K562 (cell line): Measurements from ENCODE around the gene GOLIM4. TPM values are rescaled to one million over a fixed set of nuclear protein-coding genes. Genes with fewer than 3 reads are reported as not detected.

Experiments used
- ARID2 ChIP-seq: fragments of 450-650 bp; IDR thresholded peaks from 2 replicates; pipeline ENCODE4 v1.6.1; 2017; ENCODE audit warnings: antibody characterized with exemption, mild to moderate bottlenecking
- ARID3A ChIP-seq: IDR thresholded peaks from 2 replicates; pipeline ENCODE4 v1.6.1; 2012; ENCODE audit warnings: low read depth, low read length, improper control_type of control experiment, borderline replicate concordance
- C11orf30 ChIP-seq: fragments of 450-650 bp; IDR thresholded peaks from 2 replicates; pipeline ENCODE4 v1.6.1; 2016; ENCODE audit warnings: low read depth, mild to moderate bottlenecking
- CBFA2T3 ChIP-seq: fragments of 450-650 bp; IDR thresholded peaks from 2 replicates; pipeline ENCODE4 v1.6.1; 2017
- ELF4 ChIP-seq: fragments of 450-650 bp; formaldehyde crosslinking; IDR thresholded peaks from 2 replicates; pipeline ENCODE4 v1.4.0; 2022; ENCODE audit warnings: missing genetic modification characterization
- FIP1L1 ChIP-seq: fragments of 200-400 bp; formaldehyde crosslinking; IDR thresholded peaks from 2 replicates; pipeline ENCODE4 v1.6.1; 2018; ENCODE audit warnings: mild to moderate bottlenecking, low read depth, low read length; ENCODE audit not compliant: poor library complexity, severe bottlenecking
- FOSL1 ChIP-seq: fragments of 200-800 bp; sonication (Bioruptor generic); conservative IDR thresholded peaks from 2 replicates; pipeline ENCODE4 v1.6.1; 2016; ENCODE audit warnings: missing genetic modification characterization, missing compliant biosample characterization
- KDM5B ChIP-seq: fragments of 200-600 bp; sonication (generic); IDR thresholded peaks from 2 replicates; pipeline ENCODE4 v1.6.1; 2012; ENCODE audit warnings: low read depth, mild to moderate bottlenecking, moderate library complexity, low read length, control low read depth, inconsistent platforms; ENCODE audit not compliant: insufficient replicate concordance
- KLF1 ChIP-seq: fragments of 450-650 bp; IDR thresholded peaks from 2 replicates; pipeline ENCODE4 v1.6.1; 2016; ENCODE audit warnings: missing genetic modification characterization, missing compliant biosample characterization
- POLR3G ChIP-seq: IDR thresholded peaks from 2 replicates; pipeline ENCODE4 v1.6.1; 2011; ENCODE audit not compliant: insufficient read length, insufficient replicate concordance; ENCODE audit errors: extremely low read depth
- SAP30 ChIP-seq: fragments of 200-600 bp; sonication (generic); IDR thresholded peaks from 2 replicates; pipeline ENCODE4 v1.6.1; 2012; ENCODE audit warnings: borderline replicate concordance, low read depth, mild to moderate bottlenecking, moderate library complexity, low read length, control low read depth, inconsistent platforms; ENCODE audit not compliant: insufficient read depth, poor library complexity, severe bottlenecking
- SRSF1 ChIP-seq: fragments of 200-400 bp; formaldehyde crosslinking; IDR thresholded peaks from 2 replicates; pipeline ENCODE4 v1.6.1; 2017; ENCODE audit warnings: mild to moderate bottlenecking, low read depth, low read length, moderate library complexity
- TCFL5 ChIP-seq: fragments of 250-450 bp; sonication (Bioruptor Pico); conservative IDR thresholded peaks from 2 replicates; pipeline ENCODE4 v1.6.1; 2021; ENCODE audit warnings: mild to moderate bottlenecking, moderate library complexity, matching md5 sums
- TEAD4 ChIP-seq, 2 experiments: sonication (generic) in 1 of 2; formaldehyde crosslinking in 1 of 2; IDR thresholded peaks; 2 replicates each; pipeline versions ENCODE4 v1.6.1 to v1.8.0; 2012 to 2022; ENCODE audit warnings: borderline replicate concordance in 1 of 2, inconsistent platforms in 1 of 2, low read length in 1 of 2, mild to moderate bottlenecking in 1 of 2, missing genetic modification reagents in 1 of 2
- ZBTB43 ChIP-seq: sonication (generic); formaldehyde crosslinking; IDR thresholded peaks from 2 replicates; pipeline ENCODE4 v1.8.0; 2023; ENCODE audit warnings: mild to moderate bottlenecking, missing genetic modification reagents
- ZFP36 ChIP-seq: fragments of 150-350 bp; IDR thresholded peaks from 2 replicates; pipeline ENCODE4 v1.6.1; 2018; ENCODE audit warnings: low read length, low read depth; ENCODE audit not compliant: partially characterized antibody
- ZNF583 ChIP-seq: fragments of 250-450 bp; sonication (Bioruptor Pico); IDR thresholded peaks from 2 replicates; pipeline ENCODE4 v1.4.0; 2020
- ZNF668 ChIP-seq: fragments of 250-450 bp; sonication (Bioruptor Pico); IDR thresholded peaks from 2 replicates; pipeline ENCODE4 v1.8.0; 2022; ENCODE audit warnings: mild to moderate bottlenecking, inconsistent platforms
- polyA plus RNA-seq, 8 experiments: library from polyadenylated mRNA; depleted of rRNA in 4 of 8; stranded (reverse) in 5 of 8; unstranded in 3 of 8; fragments of >200 nt; fragmentation: Nextera tagmentation in 2 of 8; fragmentation: Illumina TruSeq in 1 of 8; extraction: Ambion mirVana in 2 of 8; extraction: Trizol in 1 of 8; gene quantifications; 2 replicates each; pipeline versions ENCODE4 v1.2.1 to v1.2.3, GENCODE V29; 2011 to 2014; ENCODE audit warnings: inconsistent platforms in 1 of 8, missing spikeins in 1 of 8
- total RNA-seq, 7 experiments: library from RNA; depleted of rRNA in 6 of 7; stranded (reverse); fragments of >200 nt in 6 of 7; fragmentation: Illumina TruSeq in 2 of 7; extraction: Trizol in 2 of 7; gene quantifications; 2 replicates each; pipeline versions ENCODE4 v1.2.1 to v1.2.3, GENCODE V29; 2011 to 2021; ENCODE audit warnings: low replicate concordance in 1 of 7
- TF ChIP-seq, protein P1 (sequence below): sonication (generic); formaldehyde crosslinking; IDR thresholded peaks from 2 replicates; pipeline ENCODE4 v1.8.0; 2022; ENCODE audit warnings: mild to moderate bottlenecking, missing genetic modification reagents
- TF ChIP-seq, protein P2 (sequence below), 2 experiments: fragments of 450-650 bp; IDR thresholded peaks; 2 replicates each; pipeline ENCODE4 v1.6.1; 2016
- TF ChIP-seq, protein P3 (sequence below): sonication (generic); formaldehyde crosslinking; IDR thresholded peaks from 2 replicates; pipeline ENCODE4 v1.9.0; 2022; ENCODE audit warnings: mild to moderate bottlenecking, missing genetic modification reagents

The GOLIM4 gene
- total and polyA plus RNA-seq, 9 of the 15 experiments (the other 6 are each of a cell fraction or from before 2014, with no cell fraction given) = 9.3 to 39.4 (median 31.0) TPM

DNA sequence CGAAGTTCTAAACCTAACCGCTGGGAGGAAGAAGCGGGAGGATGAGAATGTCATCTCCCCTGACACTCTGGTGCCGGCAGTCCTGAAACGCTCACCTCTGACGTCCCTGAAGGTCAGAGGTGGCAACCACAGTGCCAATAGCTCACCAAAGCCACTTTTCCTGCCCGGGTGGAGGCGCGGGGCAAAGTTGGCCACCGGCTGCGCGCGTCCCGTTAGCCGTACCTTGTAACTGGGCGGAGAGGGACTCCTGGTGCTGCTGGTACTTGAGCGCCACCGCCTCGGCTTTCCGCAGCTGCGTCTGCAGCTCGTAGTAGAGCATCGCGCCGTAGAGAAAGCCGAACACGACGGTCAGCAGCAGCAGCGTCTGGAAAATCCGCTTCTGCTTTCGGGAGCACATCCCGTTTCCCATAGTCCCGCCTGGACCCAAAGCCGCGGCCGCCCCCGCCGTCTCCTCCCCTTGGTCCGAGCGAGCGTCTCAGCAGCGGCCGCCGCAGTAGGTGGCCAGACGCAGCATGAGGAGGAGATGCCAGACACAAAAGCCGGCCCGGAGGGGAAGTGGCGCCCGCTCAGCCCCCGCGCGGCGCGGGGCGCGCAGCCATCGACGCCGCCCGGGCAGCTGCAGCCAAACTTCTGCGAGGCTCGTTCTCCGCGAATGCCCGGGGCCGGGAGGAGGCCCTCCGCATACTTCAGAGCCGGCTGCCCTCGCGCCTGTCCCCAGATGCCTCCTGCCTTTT, 680 bp downstream of the GOLIM4 start (continued):
- TF ChIP-seq ZFP36 (no peak), TCFL5 (CRISPR knock-in tag) (no peak), TEAD4 (IDR thresholded peaks at IDR 0.05; ENCODE audit: low read length) (no peak; the same call in 1 of the 2 replicates), TEAD4 (CRISPR knock-in tag; IDR thresholded peaks at IDR 0.05; ENCODE audit: borderline replicate concordance) (no peak), SAP30 (peak; percentile 49), ARID2 (no peak), KDM5B (peak; percentile 66), ZNF668 (CRISPR knock-in tag) (no peak), FIP1L1 (peak; percentile 87), ARID3A (no peak), SRSF1 (no peak), POLR3G (no peak), FOSL1 (tag) (no peak), ZNF583 (CRISPR knock-in tag) (no peak), ELF4 (CRISPR knock-in tag) (no peak), ZBTB43 (0 out of 2 replicates have a peak, but pooled peaks have one; percentile 18), C11orf30 (no peak), KLF1 (no peak), CBFA2T3 (no peak)
- TF ChIP-seq, protein P1, sequence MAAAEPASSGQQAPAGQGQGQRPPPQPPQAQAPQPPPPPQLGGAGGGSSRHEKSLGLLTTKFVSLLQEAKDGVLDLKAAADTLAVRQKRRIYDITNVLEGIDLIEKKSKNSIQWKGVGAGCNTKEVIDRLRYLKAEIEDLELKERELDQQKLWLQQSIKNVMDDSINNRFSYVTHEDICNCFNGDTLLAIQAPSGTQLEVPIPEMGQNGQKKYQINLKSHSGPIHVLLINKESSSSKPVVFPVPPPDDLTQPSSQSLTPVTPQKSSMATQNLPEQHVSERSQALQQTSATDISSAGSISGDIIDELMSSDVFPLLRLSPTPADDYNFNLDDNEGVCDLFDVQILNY (CRISPR knock-in tag) = peak; percentile 52; the same call in 1 of the 2 replicates
- TF ChIP-seq, protein P2, sequence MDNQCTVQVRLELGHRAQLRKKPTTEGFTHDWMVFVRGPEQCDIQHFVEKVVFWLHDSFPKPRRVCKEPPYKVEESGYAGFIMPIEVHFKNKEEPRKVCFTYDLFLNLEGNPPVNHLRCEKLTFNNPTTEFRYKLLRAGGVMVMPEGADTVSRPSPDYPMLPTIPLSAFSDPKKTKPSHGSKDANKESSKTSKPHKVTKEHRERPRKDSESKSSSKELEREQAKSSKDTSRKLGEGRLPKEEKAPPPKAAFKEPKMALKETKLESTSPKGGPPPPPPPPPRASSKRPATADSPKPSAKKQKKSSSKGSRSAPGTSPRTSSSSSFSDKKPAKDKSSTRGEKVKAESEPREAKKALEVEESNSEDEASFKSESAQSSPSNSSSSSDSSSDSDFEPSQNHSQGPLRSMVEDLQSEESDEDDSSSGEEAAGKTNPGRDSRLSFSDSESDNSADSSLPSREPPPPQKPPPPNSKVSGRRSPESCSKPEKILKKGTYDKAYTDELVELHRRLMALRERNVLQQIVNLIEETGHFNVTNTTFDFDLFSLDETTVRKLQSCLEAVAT (IDR thresholded peaks at IDR 0.05) = peak in 1 of 2 experiments; percentile 15; a peak in 1 of 4 replicates
- TF ChIP-seq, protein P3, sequence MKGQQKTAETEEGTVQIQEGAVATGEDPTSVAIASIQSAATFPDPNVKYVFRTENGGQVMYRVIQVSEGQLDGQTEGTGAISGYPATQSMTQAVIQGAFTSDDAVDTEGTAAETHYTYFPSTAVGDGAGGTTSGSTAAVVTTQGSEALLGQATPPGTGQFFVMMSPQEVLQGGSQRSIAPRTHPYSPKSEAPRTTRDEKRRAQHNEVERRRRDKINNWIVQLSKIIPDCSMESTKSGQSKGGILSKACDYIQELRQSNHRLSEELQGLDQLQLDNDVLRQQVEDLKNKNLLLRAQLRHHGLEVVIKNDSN = no peak; the same call in 1 of the 2 replicates
